GM21447 (cell line): Measurements from ENCODE around the gene ANGPTL5.
"Not testable (repeated sequence)": the region's sequence is repeated elsewhere in the genome, so short reads cannot be mapped to it uniquely, and the experiment has no call there.

Experiments
- ATAC-seq: cut with Tn5 transposase; IDR thresholded peaks from one replicate; pipeline ENCODE4 v1.9.1; 2021; ENCODE audit not compliant: unreplicated experiment

The ANGPTL5 gene

GRCh38 chr11:101916422-101916821, at the start of gene ANGPTL5:
Gene ANGPTL5, minus strand, starts transcription at chr11:101916522. Its CDS starts 8,613 bp downstream, at chr11:101907909.
- no peak for ATAC-seq

DNA sequence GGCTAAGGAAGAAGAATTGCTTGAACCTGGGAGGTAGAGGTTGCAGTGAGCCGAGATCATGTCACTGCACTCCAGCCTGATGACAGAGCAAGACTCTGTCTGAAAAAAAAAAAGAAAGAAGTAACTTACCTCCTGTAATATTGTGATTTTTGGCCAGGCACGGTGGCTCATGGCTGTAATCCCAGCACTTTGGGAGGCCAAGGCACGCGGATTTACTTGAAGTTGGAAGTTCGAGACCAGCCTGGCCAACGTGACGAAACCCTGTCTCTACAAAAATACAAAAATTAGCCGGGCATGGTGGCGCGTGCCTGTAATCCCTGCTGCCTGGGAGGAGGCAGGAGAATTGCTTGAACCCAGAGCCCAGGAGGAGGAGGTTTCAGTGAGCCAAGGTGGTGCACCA, 47.9 kb upstream of the ANGPTL5 start:
- not testable (repeated sequence) for ATAC-seq

DNA sequence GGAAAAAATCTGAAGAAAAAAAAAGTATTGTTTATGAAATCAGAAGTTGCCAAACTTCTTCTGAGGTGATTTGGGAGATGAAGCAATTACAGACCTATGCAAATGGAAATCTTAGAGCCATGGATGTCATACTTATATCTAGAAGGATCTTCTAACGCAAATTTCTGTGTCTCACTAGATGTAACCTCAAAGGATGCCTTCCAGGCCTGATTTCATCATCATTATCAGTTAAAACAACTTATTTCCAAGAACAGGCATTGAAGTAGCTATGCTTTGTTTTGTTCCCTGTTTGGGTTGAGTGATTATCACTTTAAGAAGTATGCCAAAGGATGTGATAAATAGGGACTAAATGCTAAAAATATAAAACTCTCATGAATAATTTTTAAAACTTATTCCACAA, 43.9 kb upstream of the ANGPTL5 start:
- ATAC-seq = no peak

- ATAC-seq = no peak
These were observed 39.4 kb upstream of the ANGPTL5 start for GRCh38 chr11:101955701-101956100.

- no peak for ATAC-seq
These were observed 39.0 kb upstream of the ANGPTL5 start for GRCh38 chr11:101955278-101955677.

DNA sequence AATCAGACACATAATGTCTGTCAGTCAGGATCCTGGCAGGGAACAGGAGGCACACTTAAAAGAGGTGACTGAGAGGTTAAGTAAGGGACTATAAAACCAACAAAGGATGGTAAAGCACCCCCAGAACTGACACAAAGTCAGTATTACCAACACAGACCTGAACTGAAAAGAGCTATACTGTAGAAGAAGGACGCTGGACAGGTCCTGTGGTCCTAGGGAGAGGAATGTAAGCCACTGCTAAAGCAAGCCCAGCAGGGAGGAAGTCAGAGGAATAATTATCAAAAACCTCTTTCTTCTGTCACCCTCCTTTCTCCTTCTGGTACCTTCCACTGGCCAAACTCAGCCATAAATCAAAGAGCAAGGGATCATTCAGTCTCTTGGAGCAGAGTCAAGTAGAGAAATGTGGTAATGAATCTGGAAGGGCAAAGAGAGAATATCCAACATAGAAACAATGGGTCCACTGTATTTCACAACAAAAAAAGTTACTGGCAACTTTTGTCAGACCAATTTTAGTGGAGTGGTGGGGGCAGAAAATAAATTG, 33.4 kb upstream of the ANGPTL5 start:
- no peak for ATAC-seq

- no peak for ATAC-seq
These were observed 29.1 kb upstream of the ANGPTL5 start for GRCh38 chr11:101945448-101945847.

GRCh38 chr11:101944923-101945322, 28.6 kb upstream of the ANGPTL5 start:
- no peak for ATAC-seq

DNA sequence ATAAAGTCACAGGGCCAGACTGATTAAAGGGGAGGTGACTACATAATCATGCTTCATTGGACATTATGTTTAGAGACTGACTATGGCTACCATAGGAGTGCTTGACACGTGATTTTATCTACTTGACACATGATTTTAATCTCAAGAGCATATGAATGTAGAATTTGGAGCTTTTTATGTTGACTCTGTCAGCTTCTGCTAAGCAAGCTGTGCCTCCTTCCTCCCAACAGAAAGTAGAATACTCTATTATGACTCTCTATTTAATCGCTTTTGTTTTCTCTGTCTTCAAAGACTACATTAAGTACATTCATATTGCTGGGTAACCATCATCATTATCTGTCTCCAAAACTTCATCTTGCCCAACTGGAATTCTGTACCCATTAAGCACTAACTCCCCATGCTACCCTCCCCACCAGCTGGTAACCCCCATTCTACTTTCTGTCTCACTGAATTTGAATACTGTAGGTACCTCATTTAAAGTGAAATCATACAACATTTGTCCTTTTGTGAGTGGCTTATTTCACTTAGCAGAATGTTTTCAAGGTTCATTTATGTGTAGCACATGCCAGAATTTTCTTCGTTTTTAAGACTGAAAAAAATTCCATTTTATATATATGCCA, 24.7 kb upstream of the ANGPTL5 start:
- ATAC-seq = no peak

DNA sequence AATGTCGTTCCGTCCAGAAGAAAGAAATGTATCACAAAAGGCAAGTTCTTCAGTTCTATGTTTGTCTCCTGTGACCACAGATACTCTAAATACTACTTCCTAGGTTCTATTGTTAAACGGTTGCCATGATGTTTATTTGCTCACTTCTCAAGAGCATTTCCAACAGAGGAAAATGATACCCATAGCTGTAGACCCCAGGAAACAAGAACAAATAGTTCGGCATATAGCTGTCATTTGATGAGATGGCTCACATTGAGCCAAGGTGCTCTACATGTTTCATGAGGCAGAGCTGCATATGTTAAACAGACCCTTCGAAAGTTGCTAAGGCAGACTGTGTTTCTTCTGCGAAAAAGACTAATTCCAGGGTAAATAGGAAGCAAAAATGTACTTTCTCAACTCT, 15.4 kb upstream of the ANGPTL5 start:
- no peak for ATAC-seq

DNA sequence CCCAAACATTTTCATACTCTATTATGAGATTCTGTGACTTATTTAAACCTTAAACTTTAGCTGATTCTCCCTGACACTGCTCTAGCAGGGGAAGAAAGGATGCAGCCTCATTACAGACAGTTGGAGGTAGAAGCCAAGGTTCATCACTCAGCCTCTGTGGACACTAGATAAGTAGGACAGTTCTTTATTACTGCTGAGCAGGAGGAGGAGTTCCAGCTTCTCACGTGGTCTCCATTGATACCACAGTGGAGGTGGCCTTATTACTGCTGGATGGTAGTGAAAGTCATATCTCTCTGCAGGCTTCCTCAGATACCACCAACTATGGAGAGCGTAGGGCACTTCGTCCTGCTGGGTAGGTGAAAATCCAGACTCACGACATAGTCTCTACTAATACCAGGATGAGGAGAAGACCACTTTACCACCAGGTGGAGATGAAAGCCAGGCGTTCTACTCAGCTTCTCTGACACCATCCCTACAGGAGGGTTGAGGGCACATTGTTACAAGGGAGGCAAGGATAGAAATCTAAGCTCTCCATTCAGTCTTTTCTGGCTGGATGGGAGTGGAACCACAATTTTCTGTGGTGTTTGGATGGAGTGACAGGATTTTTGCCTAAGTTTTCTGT, 13.1 kb upstream of the ANGPTL5 start:
- no peak for ATAC-seq

DNA sequence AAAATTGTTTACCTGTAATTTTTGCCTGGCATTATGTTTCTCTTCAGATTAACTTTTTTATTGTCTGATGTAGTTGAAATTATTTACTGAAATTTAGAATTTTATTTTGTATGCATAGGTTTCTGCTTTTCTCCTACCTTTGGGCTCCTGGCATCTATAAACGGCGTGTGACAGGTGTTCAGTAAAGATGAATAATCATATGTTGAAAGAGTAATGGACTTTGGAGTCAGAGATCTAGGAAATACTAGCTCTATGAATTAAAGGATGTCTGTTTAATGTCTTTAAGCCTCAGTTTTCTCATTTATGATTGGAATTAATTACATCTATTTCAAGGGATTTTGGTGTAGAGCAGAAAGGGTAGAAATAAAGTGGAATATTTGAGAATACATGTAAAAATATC, 7.2 kb upstream of the ANGPTL5 start:
- no peak for ATAC-seq

DNA sequence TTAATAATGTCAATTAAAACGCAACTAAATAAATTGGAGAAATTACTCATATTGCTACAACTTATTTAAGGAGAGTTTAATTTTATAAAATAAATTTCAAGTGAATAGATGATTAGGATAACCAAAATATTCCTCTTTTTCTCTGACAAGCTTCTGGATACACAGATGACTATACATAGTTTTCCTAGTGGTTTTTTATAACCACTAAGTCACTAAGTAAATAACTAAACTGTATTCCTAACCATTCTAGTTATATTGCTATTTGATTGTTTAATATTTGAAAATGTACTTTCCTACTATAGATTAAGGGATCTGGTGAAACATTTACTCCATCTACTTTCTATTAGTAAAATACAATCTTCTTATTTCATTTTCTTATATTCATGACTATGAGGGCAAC, 4.7 kb upstream of the ANGPTL5 start:
- ATAC-seq = no peak

- no peak for ATAC-seq
These were observed 904 bp upstream of the ANGPTL5 start for GRCh38 chr11:101917226-101917625.

DNA sequence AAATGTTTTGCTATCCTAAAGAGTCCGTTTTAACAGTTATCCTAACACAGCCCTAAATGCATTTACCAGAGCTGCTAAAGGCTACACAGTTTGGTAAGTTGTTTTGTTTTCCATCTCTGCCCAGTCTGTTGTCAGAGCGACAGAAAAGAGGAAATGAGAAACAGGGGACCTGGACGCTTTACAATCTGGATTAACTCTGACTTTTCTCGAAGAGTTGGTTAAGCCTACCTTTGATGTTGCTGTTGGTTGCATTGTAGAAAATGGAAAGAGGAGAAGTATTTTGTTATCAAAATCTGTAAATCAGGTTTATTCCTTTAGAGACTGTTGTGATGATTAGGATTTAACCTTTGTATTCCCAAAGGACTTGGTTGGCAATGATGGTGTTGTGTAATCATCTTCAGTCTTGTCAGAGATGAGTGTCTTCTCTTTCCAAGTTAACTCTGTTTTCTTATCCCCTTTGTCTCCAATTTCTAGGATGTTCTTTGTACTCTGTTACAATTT, 481 bp downstream of the ANGPTL5 start:
- peak; percentile 42 for ATAC-seq

DNA sequence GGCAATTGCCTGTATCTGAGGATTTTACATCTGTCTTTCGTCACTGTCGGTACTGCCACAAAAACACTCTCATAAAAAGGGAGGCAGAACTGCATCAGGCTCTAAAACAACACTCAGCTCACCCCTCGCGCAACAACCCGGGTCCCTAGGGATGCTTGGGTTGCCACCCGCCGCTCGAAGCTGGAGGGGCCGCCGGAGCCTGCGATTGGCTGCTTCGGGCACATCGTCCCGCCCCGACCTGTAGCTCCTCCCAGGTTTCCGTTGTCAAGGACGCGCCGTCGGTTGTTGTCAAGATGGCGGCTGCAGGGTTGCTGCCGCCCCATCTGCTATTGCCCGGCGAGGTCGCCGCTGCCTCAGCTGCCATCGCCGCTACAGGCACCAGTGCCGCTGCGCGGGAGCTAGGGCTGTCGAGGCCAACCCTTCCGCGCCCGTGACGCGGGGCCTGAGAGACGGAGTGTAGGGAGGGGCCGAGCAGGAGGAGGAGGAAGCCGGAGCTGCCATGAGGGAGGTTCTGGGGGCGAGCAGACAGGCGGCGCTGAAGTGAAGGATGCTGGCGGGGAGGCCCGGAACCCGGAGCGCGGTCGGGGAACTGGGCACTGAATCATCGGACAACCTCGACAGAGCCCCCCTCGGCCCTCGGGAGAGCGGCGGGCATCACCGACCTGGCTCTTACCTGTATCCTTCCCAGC, 1.4 kb downstream of the ANGPTL5 start, which contains the start of gene CEP126:
TSS of gene CEP126 (plus strand) at position 273 of the 689 bp plus-strand sequence. CDS start at position 548, 275 bp downstream.
- peak; percentile 99 for ATAC-seq

- no peak for ATAC-seq
These were observed 2.0 kb downstream of the ANGPTL5 start for GRCh38 chr11:101914341-101914737.

GRCh38 chr11:101913656-101914055, 2.7 kb downstream of the ANGPTL5 start:
- ATAC-seq = no peak

- no peak for ATAC-seq
These were observed 3.5 kb downstream of the ANGPTL5 start for GRCh38 chr11:101912823-101913284.

DNA sequence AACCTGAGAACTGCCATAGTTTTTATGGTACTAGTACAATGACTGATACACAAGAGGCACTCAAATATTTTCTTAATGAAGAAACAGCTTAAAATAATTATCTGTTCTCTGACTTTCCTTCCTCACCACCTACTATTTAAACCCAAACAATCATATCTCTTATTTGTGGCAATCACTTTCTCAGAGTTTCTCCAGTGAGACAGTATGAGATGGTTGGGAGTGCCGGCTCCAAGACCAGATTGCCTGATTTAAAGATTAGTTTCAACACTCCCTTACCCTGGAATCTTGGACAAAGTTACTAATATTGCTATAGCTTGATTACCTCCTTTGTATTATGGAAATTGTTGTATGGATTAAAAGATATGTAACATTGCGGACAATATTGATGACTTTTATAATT, 7.2 kb downstream of the ANGPTL5 start:
- no peak for ATAC-seq

- ATAC-seq = no peak
These were observed 8.5 kb downstream of the ANGPTL5 start for GRCh38 chr11:101907815-101908214.

- ATAC-seq = no peak
These were observed 21.8 kb downstream of the ANGPTL5 start for GRCh38 chr11:101894505-101894904.
